Right lobe of liver (tissue), 4 donors: ENCODE results near the gene CAMK2B.

Source experiments
- POLR2A ChIP-seq: fragments of 450-650 bp; IDR thresholded peaks from one replicate; pipeline ENCODE4 v1.6.1; 2017; ENCODE audit warnings: antibody characterized with exemption, mild to moderate bottlenecking
- TF ChIP-seq, protein P1 (sequence below), 4 donors: fragments of 200-600 bp in 3 of 4; fragments of 450-650 bp in 1 of 4; IDR thresholded peaks; one replicate each; pipeline versions ENCODE4 v1.5.1 to v1.8.0; 2016 to 2022; ENCODE audit warnings: antibody characterized with exemption in 4 of 4, mild to moderate bottlenecking in 2 of 4
- donor health status: DM: no; HTN: no; CAD: no.
- donor health status: DM: no; HTN: no; CAD: no.
- donor health status: DM: no; HTN: yes; CAD: no.

GRCh38 chr7:44172352-44172751 lies 153.0 kb downstream of the CAMK2B start:
- no peak for TF ChIP-seq POLR2A
- TF ChIP-seq, protein P1, sequence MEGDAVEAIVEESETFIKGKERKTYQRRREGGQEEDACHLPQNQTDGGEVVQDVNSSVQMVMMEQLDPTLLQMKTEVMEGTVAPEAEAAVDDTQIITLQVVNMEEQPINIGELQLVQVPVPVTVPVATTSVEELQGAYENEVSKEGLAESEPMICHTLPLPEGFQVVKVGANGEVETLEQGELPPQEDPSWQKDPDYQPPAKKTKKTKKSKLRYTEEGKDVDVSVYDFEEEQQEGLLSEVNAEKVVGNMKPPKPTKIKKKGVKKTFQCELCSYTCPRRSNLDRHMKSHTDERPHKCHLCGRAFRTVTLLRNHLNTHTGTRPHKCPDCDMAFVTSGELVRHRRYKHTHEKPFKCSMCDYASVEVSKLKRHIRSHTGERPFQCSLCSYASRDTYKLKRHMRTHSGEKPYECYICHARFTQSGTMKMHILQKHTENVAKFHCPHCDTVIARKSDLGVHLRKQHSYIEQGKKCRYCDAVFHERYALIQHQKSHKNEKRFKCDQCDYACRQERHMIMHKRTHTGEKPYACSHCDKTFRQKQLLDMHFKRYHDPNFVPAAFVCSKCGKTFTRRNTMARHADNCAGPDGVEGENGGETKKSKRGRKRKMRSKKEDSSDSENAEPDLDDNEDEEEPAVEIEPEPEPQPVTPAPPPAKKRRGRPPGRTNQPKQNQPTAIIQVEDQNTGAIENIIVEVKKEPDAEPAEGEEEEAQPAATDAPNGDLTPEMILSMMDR (IDR thresholded peaks at IDR 0.05) = no peak
